K562 (cell line): Measurements from ENCODE around the gene ZFAND6. TPM values are rescaled to one million over a fixed set of nuclear protein-coding genes. Genes with fewer than 3 reads are reported as not detected.

Experiments
- EP400 ChIP-seq: fragments of 450-650 bp; IDR thresholded peaks from 2 replicates; pipeline ENCODE4 v1.6.1; 2017; ENCODE audit warnings: antibody characterized with exemption, mild to moderate bottlenecking, moderate library complexity
- ETV5 ChIP-seq: sonication (generic); formaldehyde crosslinking; IDR thresholded peaks from 2 replicates; pipeline ENCODE4 v1.4.0; 2020; ENCODE audit warnings: low read depth, mild to moderate bottlenecking, missing genetic modification reagents
- FOXO4 ChIP-seq: fragments of 450-650 bp; formaldehyde crosslinking; IDR thresholded peaks from 2 replicates; pipeline ENCODE4 v1.4.0; 2020; ENCODE audit warnings: mild to moderate bottlenecking, moderate library complexity
- HDAC1 ChIP-seq, 2 experiments: fragments of 450-650 bp; IDR thresholded peaks; 2 replicates each; pipeline ENCODE4 v1.6.1; 2016 to 2017; ENCODE audit warnings: inconsistent platforms in 1 of 2, mild to moderate bottlenecking in 1 of 2, moderate library complexity in 1 of 2
- HDAC3 ChIP-seq: fragments of 450-650 bp; IDR thresholded peaks from 2 replicates; pipeline ENCODE4 v1.6.1; 2018; ENCODE audit warnings: borderline replicate concordance, mild to moderate bottlenecking, moderate library complexity; ENCODE audit not compliant: partially characterized antibody
- HOXB6 ChIP-seq: fragments of 250-450 bp; sonication (Bioruptor Pico); IDR thresholded peaks from 2 replicates; pipeline ENCODE4 v1.5.1; 2022; ENCODE audit warnings: mild to moderate bottlenecking, borderline replicate concordance
- KAT7 ChIP-seq: sonication (generic); formaldehyde crosslinking; IDR thresholded peaks from 2 replicates; pipeline ENCODE4 v1.8.0; 2022; ENCODE audit warnings: missing genetic modification reagents, mild to moderate bottlenecking, borderline replicate concordance
- MLLT1 ChIP-seq, 2 experiments: fragments of 450-650 bp; IDR thresholded peaks; 2 replicates each; pipeline ENCODE4 v1.6.1; 2016
- MLX ChIP-seq, 2 experiments: fragments of 450-650 bp in 1 of 2; sonication (generic) in 1 of 2; formaldehyde crosslinking; conservative IDR thresholded peaks; 2 replicates each; pipeline versions ENCODE4 v1.4.0 to v1.8.1; 2020 to 2022; ENCODE audit warnings: mild to moderate bottlenecking in 1 of 2, missing genetic modification reagents in 1 of 2
- MYBL2 ChIP-seq, 2 experiments: fragments of 450-650 bp in 1 of 2; sonication (generic) in 1 of 2; formaldehyde crosslinking in 1 of 2; IDR thresholded peaks; 2 replicates each; pipeline versions ENCODE4 v1.6.1 to v1.8.1; 2017 to 2022; ENCODE audit warnings: borderline replicate concordance in 1 of 2, inconsistent platforms in 1 of 2, low read depth in 1 of 2, mild to moderate bottlenecking in 1 of 2, missing genetic modification reagents in 1 of 2, moderate library complexity in 1 of 2
- POLR3G ChIP-seq: IDR thresholded peaks from 2 replicates; pipeline ENCODE4 v1.6.1; 2011; ENCODE audit not compliant: insufficient read length, insufficient replicate concordance; ENCODE audit errors: extremely low read depth
- PPARD ChIP-seq: fragments of 250-450 bp; sonication (Bioruptor Pico); IDR thresholded peaks from 2 replicates; pipeline ENCODE4 v1.8.0; 2022; ENCODE audit warnings: inconsistent platforms, mild to moderate bottlenecking, moderate library complexity
- RBM34 ChIP-seq: fragments of 200-400 bp; formaldehyde crosslinking; IDR thresholded peaks from 2 replicates; pipeline ENCODE4 v1.6.1; 2018; ENCODE audit warnings: low read length, borderline replicate concordance; ENCODE audit not compliant: insufficient read depth
- SETDB1 ChIP-seq: IDR thresholded peaks from one replicate; pipeline ENCODE4 v1.6.1; 2012; ENCODE audit warnings: low read length, control low read depth, inconsistent platforms
- SMAD2 ChIP-seq: fragments of 150-350 bp; IDR thresholded peaks from 2 replicates; pipeline ENCODE4 v1.6.1; 2014; ENCODE audit warnings: low read depth, mild to moderate bottlenecking, low read length
- SP2 ChIP-seq: IDR thresholded peaks from 2 replicates; pipeline ENCODE4 v1.6.1; 2011; ENCODE audit warnings: mild to moderate bottlenecking, low read depth, low read length, moderate library complexity; ENCODE audit not compliant: poor library complexity, severe bottlenecking; ENCODE audit errors: extremely low read depth
- SRF ChIP-seq, 2 experiments: fragments of 250-450, 450-650 bp in 1 of 2; sonication (Bioruptor Pico) in 1 of 2; sonication (generic) in 1 of 2; formaldehyde crosslinking; IDR thresholded peaks; 2 replicates each; pipeline versions ENCODE4 v1.5.0 to v1.5.1; 2020 to 2022; ENCODE audit warnings: mild to moderate bottlenecking in 1 of 2, missing genetic modification reagents in 1 of 2
- STAT5A ChIP-seq: IDR thresholded peaks from 2 replicates; pipeline ENCODE4 v1.6.1; 2012; ENCODE audit warnings: low read length, inconsistent platforms, borderline replicate concordance
- YBX1 ChIP-seq: fragments of 450-650 bp; IDR thresholded peaks from 2 replicates; pipeline ENCODE4 v1.7.1; 2016; ENCODE audit warnings: mild to moderate bottlenecking
- ZBTB12 ChIP-seq: fragments of 250-450 bp; sonication (Bioruptor Pico); IDR thresholded peaks from 2 replicates; pipeline ENCODE4 v1.4.0; 2020
- ZC3H4 ChIP-seq: sonication (generic); formaldehyde crosslinking; IDR thresholded peaks from 2 replicates; pipeline ENCODE4 v1.9.0; 2021; ENCODE audit warnings: missing genetic modification reagents, borderline replicate concordance
- ZFP91 ChIP-seq: sonication (generic); formaldehyde crosslinking; IDR thresholded peaks from 2 replicates; pipeline ENCODE4 v1.8.0; 2022; ENCODE audit warnings: mild to moderate bottlenecking, missing genetic modification reagents
- ZNF583 ChIP-seq: fragments of 250-450 bp; sonication (Bioruptor Pico); IDR thresholded peaks from 2 replicates; pipeline ENCODE4 v1.4.0; 2020
- polyA plus RNA-seq, 8 experiments: library from polyadenylated mRNA; depleted of rRNA in 4 of 8; stranded (reverse) in 5 of 8; unstranded in 3 of 8; fragments of >200 nt; fragmentation: Nextera tagmentation in 2 of 8; fragmentation: Illumina TruSeq in 1 of 8; extraction: Ambion mirVana in 2 of 8; extraction: Trizol in 1 of 8; gene quantifications; 2 replicates each; pipeline versions ENCODE4 v1.2.1 to v1.2.3, GENCODE V29; 2011 to 2014; ENCODE audit warnings: inconsistent platforms in 1 of 8, missing spikeins in 1 of 8
- total RNA-seq, 7 experiments: library from RNA; depleted of rRNA in 6 of 7; stranded (reverse); fragments of >200 nt in 6 of 7; fragmentation: Illumina TruSeq in 2 of 7; extraction: Trizol in 2 of 7; gene quantifications; 2 replicates each; pipeline versions ENCODE4 v1.2.1 to v1.2.3, GENCODE V29; 2011 to 2021; ENCODE audit warnings: low replicate concordance in 1 of 7

ZFAND6 gene
- total and polyA plus RNA-seq, 9 of the 15 experiments (the other 6 are each of a cell fraction or from before 2014, with no cell fraction given) = 53.9 to 206 (median 88.9) TPM

GRCh38 chr15:80151576-80151975, 92.1 kb downstream of the ZFAND6 start (continued):
- TF ChIP-seq ZFP91 (no peak), HOXB6 (CRISPR knock-in tag) (no peak), POLR3G (no peak), YBX1 (no peak; the same call in 1 of the 2 replicates), SETDB1 (no peak), PPARD (CRISPR knock-in tag) (no peak), MYBL2 (IDR thresholded peaks at IDR 0.05; ENCODE audit: low read depth) (no peak), MYBL2 (CRISPR knock-in tag; IDR thresholded peaks at IDR 0.05; ENCODE audit: borderline replicate concordance) (no peak), RBM34 (no peak), SP2 (no peak), HDAC3 (no peak), ZBTB12 (CRISPR knock-in tag) (no peak), STAT5A (no peak), SMAD2 (no peak), SRF (CRISPR knock-in tag; IDR thresholded peaks at IDR 0.05) (no peak), KAT7 (CRISPR knock-in tag) (no peak), ETV5 (no peak), FOXO4 (CRISPR knock-in tag) (no peak), ZNF583 (no peak), EP400 (no peak), MLLT1 (IDR thresholded peaks at IDR 0.05) (peak in 1 of 2 experiments; percentile 66; a peak in 1 of 4 replicates), HDAC1 (IDR thresholded peaks at IDR 0.05) (peak in 1 of 2 experiments; percentile 32; a peak in 2 of 4 replicates), ZC3H4 (CRISPR knock-in tag) (no peak), MLX (CRISPR knock-in tag; conservative IDR thresholded peaks at IDR 0.05) (no peak)
